Mononuclear cell (primary cell): ENCODE data around the gene RAP2B. TPM values are rescaled to one million over a fixed set of nuclear protein-coding genes. Genes with fewer than 3 reads are reported as not detected.

Source experiments
- H3K27me3 ChIP-seq: 2 replicates; pipeline ENCODE4 v1.6.0; 2011; ENCODE audit warnings: low read length, control low read depth; ENCODE audit not compliant: insufficient read depth
- H3K4me1 ChIP-seq: 2 replicates; pipeline ENCODE4 v1.5.1; 2011; ENCODE audit warnings: mild to moderate bottlenecking, low read length, control low read depth; ENCODE audit not compliant: insufficient read depth
- H3K4me3 ChIP-seq: 2 replicates; pipeline ENCODE4 v1.5.1; 2011; ENCODE audit warnings: mild to moderate bottlenecking, low read length, moderate library complexity
- H3K9me3 ChIP-seq: 2 replicates; pipeline ENCODE4 v1.5.1; 2011; ENCODE audit warnings: low read depth, mild to moderate bottlenecking, control low read depth, low read length
- total RNA-seq: library from RNA; depleted of rRNA; stranded (reverse); fragments of >200 nt; gene quantifications from one replicate; pipeline ENCODE4 v1.2.3, GENCODE V29; 2012

Gene RAP2B
- total RNA-seq, 1 donor, result 30.3 TPM

DNA sequence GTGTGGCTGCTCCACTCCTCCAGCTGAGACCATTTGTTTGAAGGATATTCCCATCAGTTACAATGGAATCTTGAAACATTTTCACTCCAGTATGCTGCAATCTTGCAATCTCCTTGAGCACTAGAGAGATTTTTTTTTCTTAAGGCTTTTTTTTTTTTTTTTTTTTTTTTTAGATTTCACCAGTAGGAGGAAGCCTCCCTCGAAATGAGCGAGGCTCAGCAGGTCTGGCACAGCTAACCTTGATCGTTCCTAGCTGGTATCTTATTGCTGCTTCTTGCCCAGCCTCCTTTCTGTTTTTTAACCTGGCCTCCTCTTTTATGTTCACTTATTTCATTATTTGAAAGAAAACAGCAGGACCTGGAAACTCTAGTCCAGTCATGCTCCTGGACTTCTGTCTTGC lies 48.1 kb downstream of the RAP2B start:
- no peaks in the 10 kb centered on the region for H3K27me3 ChIP-seq
- H3K9me3 ChIP-seq, result no peaks in the 10 kb centered on the region
- peaks cover 39% of the 10 kb centered on the region for H3K4me1 ChIP-seq
- no peak overlapping the region for H3K4me3 ChIP-seq

DNA sequence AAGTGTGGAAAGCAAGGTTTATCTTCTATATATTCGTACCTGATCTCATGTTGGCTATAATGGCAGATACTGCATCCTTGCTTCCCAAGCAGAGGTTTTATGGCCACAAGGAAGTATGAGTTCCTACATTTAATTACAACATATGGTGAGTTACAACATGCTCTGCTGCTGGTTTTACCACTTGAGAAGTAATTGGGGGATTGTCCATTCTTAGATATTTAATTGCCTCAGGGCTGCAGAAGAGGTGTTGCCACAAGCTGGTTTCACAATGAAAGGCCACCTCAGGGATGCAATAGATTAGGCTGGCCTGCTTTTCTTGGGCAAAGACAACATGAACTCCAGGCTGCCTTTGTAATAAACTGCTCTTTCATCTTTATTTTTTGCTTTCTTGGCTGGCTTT lies 48.6 kb downstream of the RAP2B start:
- Histone ChIP-seq H3K9me3 (no peaks in the 10 kb centered on the region), H3K4me1 (peaks cover 39% of the 10 kb centered on the region), H3K27me3 (no peaks in the 10 kb centered on the region), H3K4me3 (no peak overlapping the region)

DNA sequence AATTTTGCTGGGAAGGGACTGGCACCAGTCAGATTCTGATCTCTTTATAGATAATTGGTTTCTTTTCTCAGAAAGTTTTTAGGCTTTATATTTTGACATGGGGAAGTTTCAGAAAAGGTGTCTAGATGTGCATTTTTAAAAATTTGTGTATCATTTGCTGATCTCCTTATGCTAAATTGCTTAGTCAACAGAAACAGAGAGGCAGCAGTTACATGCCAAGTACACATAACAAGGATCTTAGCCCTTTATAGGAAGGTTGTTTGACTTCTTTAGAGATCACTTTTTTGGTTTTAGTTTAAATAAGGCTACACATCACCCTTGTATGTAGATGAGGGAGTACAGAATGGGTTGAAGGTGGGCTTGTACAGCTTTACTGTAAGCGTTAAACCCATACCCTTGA lies 53.5 kb downstream of the RAP2B start:
- Histone ChIP-seq H3K4me1 (peaks cover 38% of the 10 kb centered on the region), H3K9me3 (no peaks in the 10 kb centered on the region), H3K27me3 (no peaks in the 10 kb centered on the region), H3K4me3 (no peak overlapping the region)

- H3K4me1 ChIP-seq, result peaks cover 37% of the 10 kb centered on the region
- no peaks in the 10 kb centered on the region for H3K27me3 ChIP-seq
- H3K4me3 ChIP-seq, result no peak overlapping the region
- no peaks in the 10 kb centered on the region for H3K9me3 ChIP-seq
Observed at GRCh38 chr3:153215966-153216365, 53.9 kb downstream of the RAP2B start.

DNA sequence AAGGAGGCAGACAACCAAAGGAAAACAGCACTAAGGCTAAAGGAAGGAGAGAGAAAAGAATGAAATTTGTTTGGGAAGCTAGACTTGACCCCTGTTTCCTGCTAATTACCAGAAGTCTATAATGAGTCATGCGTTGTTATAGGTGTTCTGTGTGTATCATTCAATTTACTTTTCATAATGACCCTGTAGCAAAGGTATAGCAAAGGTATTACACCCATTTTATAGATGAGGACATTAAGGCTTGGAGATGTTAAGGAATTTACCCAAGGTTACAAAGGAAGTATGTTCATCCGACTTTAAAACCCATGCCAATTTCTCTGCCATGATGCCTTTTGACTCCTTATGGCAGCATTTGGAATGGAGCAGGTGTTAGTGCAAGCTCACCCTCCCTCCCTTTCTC lies 54.9 kb downstream of the RAP2B start:
- Histone ChIP-seq H3K27me3 (no peaks in the 10 kb centered on the region), H3K4me1 (peaks cover 37% of the 10 kb centered on the region)

GRCh38 chr3:153219146-153219545 lies 57.1 kb downstream of the RAP2B start:
- peaks cover 50% of the 10 kb centered on the region for H3K4me1 ChIP-seq
- H3K9me3 ChIP-seq, result no peaks in the 10 kb centered on the region
- no peaks in the 10 kb centered on the region for H3K27me3 ChIP-seq

More for the DNA sequence above, 54.9 kb downstream of the RAP2B start:
- Histone ChIP-seq H3K4me3 (no peak overlapping the region), H3K9me3 (no peaks in the 10 kb centered on the region)

More at GRCh38 chr3:153219146-153219545, 57.1 kb downstream of the RAP2B start:
- H3K4me3 ChIP-seq, result no peak overlapping the region
